ENCODE measurements around the gene NIPAL1.

- TF ChIP-seq POLR2A (IDR thresholded peaks at IDR 0.05; ENCODE audit: low read depth) (no peak), POLR2AphosphoS5 (IDR thresholded peaks at IDR 0.05) (no peak)
These were observed 11.1 kb downstream of the NIPAL1 start for GRCh38 chr4:48027653-48028052.
